HEK293T (cell line): Measurements from ENCODE around the gene SLC39A5.

ENCODE experiments used
- ARNT ChIP-seq: fragments of 450-650 bp; IDR thresholded peaks from 2 replicates; pipeline ENCODE4 v1.6.1; 2017; ENCODE audit warnings: mild to moderate bottlenecking
- BHLHE40 ChIP-seq: fragments of 450-650 bp; IDR thresholded peaks from 2 replicates; pipeline ENCODE4 v1.6.1; 2016; ENCODE audit warnings: mild to moderate bottlenecking, moderate library complexity, borderline replicate concordance
- FOXM1 ChIP-seq: fragments of 450-650 bp; IDR thresholded peaks from 2 replicates; pipeline ENCODE4 v1.6.1; 2017; ENCODE audit warnings: mild to moderate bottlenecking, borderline replicate concordance
- HDGF ChIP-seq: fragments of 450-650 bp; IDR thresholded peaks from 2 replicates; pipeline ENCODE4 v1.6.1; 2017; ENCODE audit warnings: antibody characterized with exemption, borderline replicate concordance
- L3MBTL2 ChIP-seq: fragments of 450-650 bp; conservative IDR thresholded peaks from 2 replicates; pipeline ENCODE4 v1.6.1; 2016; ENCODE audit warnings: mild to moderate bottlenecking
- NFRKB ChIP-seq: fragments of 450-650 bp; IDR thresholded peaks from 2 replicates; pipeline ENCODE4 v1.6.1; 2016; ENCODE audit warnings: mild to moderate bottlenecking, moderate library complexity
- SP1 ChIP-seq: fragments of 450-650 bp; IDR thresholded peaks from 2 replicates; pipeline ENCODE4 v1.6.1; 2017
- SUZ12 ChIP-seq: fragments of 450-650 bp; IDR thresholded peaks from 2 replicates; pipeline ENCODE4 v1.6.1; 2016; ENCODE audit warnings: mild to moderate bottlenecking
- ZNF384 ChIP-seq: fragments of 450-650 bp; IDR thresholded peaks from 2 replicates; pipeline ENCODE4 v1.6.1; 2016
- TF ChIP-seq, protein P1 (sequence below): fragments of 450-650 bp; IDR thresholded peaks from 2 replicates; pipeline ENCODE4 v1.6.1; 2016

DNA sequence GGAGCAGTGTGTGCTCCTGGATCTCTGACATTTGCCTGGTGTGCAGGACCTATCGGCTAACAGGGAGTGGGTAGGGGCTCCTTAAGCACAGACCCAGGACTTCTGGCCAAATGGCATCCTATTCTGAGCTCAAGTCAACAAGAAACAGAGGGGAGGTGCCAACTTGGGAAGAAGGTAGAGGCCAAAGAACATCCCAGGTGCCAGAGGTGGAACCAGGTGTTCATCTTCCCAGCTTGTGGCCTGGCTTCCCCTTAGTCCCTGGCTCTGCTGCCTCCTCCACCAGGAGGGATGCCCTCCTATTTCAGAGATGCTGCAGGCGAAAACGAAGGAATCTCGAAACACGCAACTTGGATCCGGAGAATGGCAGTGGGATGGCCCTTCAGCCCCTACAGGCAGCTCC is 6.2 kb downstream of the SLC39A5 start:
- TF ChIP-seq HDGF (no peak), ARNT (no peak), FOXM1 (no peak), L3MBTL2 (no peak), ZNF384 (no peak), SP1 (no peak), SUZ12 (no peak), BHLHE40 (no peak), NFRKB (no peak)
- TF ChIP-seq, protein P1, sequence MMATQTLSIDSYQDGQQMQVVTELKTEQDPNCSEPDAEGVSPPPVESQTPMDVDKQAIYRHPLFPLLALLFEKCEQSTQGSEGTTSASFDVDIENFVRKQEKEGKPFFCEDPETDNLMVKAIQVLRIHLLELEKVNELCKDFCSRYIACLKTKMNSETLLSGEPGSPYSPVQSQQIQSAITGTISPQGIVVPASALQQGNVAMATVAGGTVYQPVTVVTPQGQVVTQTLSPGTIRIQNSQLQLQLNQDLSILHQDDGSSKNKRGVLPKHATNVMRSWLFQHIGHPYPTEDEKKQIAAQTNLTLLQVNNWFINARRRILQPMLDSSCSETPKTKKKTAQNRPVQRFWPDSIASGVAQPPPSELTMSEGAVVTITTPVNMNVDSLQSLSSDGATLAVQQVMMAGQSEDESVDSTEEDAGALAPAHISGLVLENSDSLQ: no peak
